ENCODE measurements around the gene HAP1. TPM values are rescaled to one million over a fixed set of nuclear protein-coding genes. Genes with fewer than 3 reads are reported as not detected.

HAP1 gene
- total RNA-seq, 1 experiment from 2014 or later: 1.2 TPM

GRCh38 chr17:41740506-41740905 is 6.1 kb upstream of the HAP1 start:
- no peaks in the 10 kb centered on the region for H3K9me3 Mint-ChIP-seq (ENCODE audit: low read depth, unreplicated experiment)
- H3K4me3 Mint-ChIP-seq (ENCODE audit: low read depth, unreplicated experiment): no peak overlapping the region
- peaks cover 19% of the 10 kb centered on the region for H3K4me1 Mint-ChIP-seq (ENCODE audit: low read depth, unreplicated experiment)
- no peak overlapping the region for H3K27ac Mint-ChIP-seq (ENCODE audit: unreplicated experiment)
- peaks cover 25% of the 10 kb centered on the region for H3K27me3 Mint-ChIP-seq (ENCODE audit: unreplicated experiment)
- intact Hi-C loops (cut with micrococcal nuclease; ENCODE audit: unreplicated experiment): no loop called here
- no TSS peak for BruUV-seq (replicated peaks)
- H3K36me3 Mint-ChIP-seq (ENCODE audit: insufficient read depth, unreplicated experiment): peaks cover 5% of the 10 kb centered on the region
- CTCF ChIA-PET: interaction anchor here (0.7 to 1.2 kb wide), 3 partner anchors 45 to 60 kb away, joined by 3 to 5 read pairs (median 4); partner anchors contain the start of gene JUP
- no peak for DNase-seq
- no peak for TF ChIP-seq CTCF (IDR thresholded peaks at IDR 0.05; ENCODE audit: unreplicated experiment)

GRCh38 chr17:41739661-41740352 is 5.4 kb upstream of the HAP1 start:
- DNase-seq: peak; percentile 29
- peaks cover 19% of the 10 kb centered on the region for H3K4me1 Mint-ChIP-seq (ENCODE audit: low read depth, unreplicated experiment)
- no peak for TF ChIP-seq CTCF (IDR thresholded peaks at IDR 0.05; ENCODE audit: unreplicated experiment)
- intact Hi-C loops (cut with micrococcal nuclease; ENCODE audit: unreplicated experiment): loop anchor here (5.0 kb wide), 2 partner anchors 32 to 217 kb away; no protein-coding TSS in a partner anchor
- H3K4me3 Mint-ChIP-seq (ENCODE audit: low read depth, unreplicated experiment): no peak overlapping the region
- peak overlapping the region; percentile 25 for H3K27ac Mint-ChIP-seq (ENCODE audit: unreplicated experiment)
- peaks cover 32% of the 10 kb centered on the region for H3K27me3 Mint-ChIP-seq (ENCODE audit: unreplicated experiment)
- no TSS peak for BruUV-seq (replicated peaks)
- CTCF ChIA-PET: interaction anchor here (0.7 to 1.2 kb wide), 3 partner anchors 46 to 61 kb away, joined by 3 to 5 read pairs (median 4); partner anchors contain the start of gene JUP
- H3K36me3 Mint-ChIP-seq (ENCODE audit: insufficient read depth, unreplicated experiment): peaks cover 8% of the 10 kb centered on the region
- H3K9me3 Mint-ChIP-seq (ENCODE audit: low read depth, unreplicated experiment): no peaks in the 10 kb centered on the region

GRCh38 chr17:41738801-41739112 is 4.3 kb upstream of the HAP1 start:
- no peak for DNase-seq
- CTCF ChIA-PET: no interaction called here
- peaks cover 42% of the 10 kb centered on the region for H3K27me3 Mint-ChIP-seq (ENCODE audit: unreplicated experiment)
- TF ChIP-seq CTCF (IDR thresholded peaks at IDR 0.05; ENCODE audit: unreplicated experiment): no peak
- BruUV-seq (replicated peaks): no TSS peak
- intact Hi-C loops (cut with micrococcal nuclease; ENCODE audit: unreplicated experiment): loop anchor here (1.0 to 5.0 kb wide), 3 partner anchors 34 to 219 kb away; no protein-coding TSS in a partner anchor
- H3K27ac Mint-ChIP-seq (ENCODE audit: unreplicated experiment): no peak overlapping the region
- H3K4me1 Mint-ChIP-seq (ENCODE audit: low read depth, unreplicated experiment): peaks cover 19% of the 10 kb centered on the region
- no peaks in the 10 kb centered on the region for H3K9me3 Mint-ChIP-seq (ENCODE audit: low read depth, unreplicated experiment)
- H3K4me3 Mint-ChIP-seq (ENCODE audit: low read depth, unreplicated experiment): no peak overlapping the region
- H3K36me3 Mint-ChIP-seq (ENCODE audit: insufficient read depth, unreplicated experiment): peaks cover 18% of the 10 kb centered on the region

GRCh38 chr17:41738077-41738800 is 3.8 kb upstream of the HAP1 start:
- Mint-ChIP-seq H3K27ac (ENCODE audit: unreplicated experiment) (no peak overlapping the region), H3K9me3 (ENCODE audit: low read depth, unreplicated experiment) (no peaks in the 10 kb centered on the region), H3K4me3 (ENCODE audit: low read depth, unreplicated experiment) (no peak overlapping the region), H3K36me3 (ENCODE audit: insufficient read depth, unreplicated experiment) (peaks cover 18% of the 10 kb centered on the region), H3K27me3 (ENCODE audit: unreplicated experiment) (peaks cover 48% of the 10 kb centered on the region), H3K4me1 (ENCODE audit: low read depth, unreplicated experiment) (peaks cover 19% of the 10 kb centered on the region)
- CTCF ChIA-PET: interaction anchor here (0.5 to 1.5 kb wide), 8 partner anchors 10 to 125 kb away, joined by 3 to 15 read pairs (median 4); partner anchors contain the start of gene JUP
- TF ChIP-seq CTCF (IDR thresholded peaks at IDR 0.05; ENCODE audit: unreplicated experiment): peak; percentile 100
- peak; percentile 91 for DNase-seq
- BruUV-seq (replicated peaks): no TSS peak
- intact Hi-C loops (cut with micrococcal nuclease; ENCODE audit: unreplicated experiment): loop anchor here (1.0 to 5.0 kb wide), 3 partner anchors 34 to 219 kb away; no protein-coding TSS in a partner anchor
